ENCODE measurements around the gene HSP90AB1.
A peak's percentile ranks its signal among the peaks of the same experiment; 100 is the strongest.

GRCh38 chr6:44257753-44258324, 10.9 kb downstream of the HSP90AB1 start:
- TF ChIP-seq POLR2A (IDR thresholded peaks at IDR 0.05) (no peak), POLR2AphosphoS5 (IDR thresholded peaks at IDR 0.05) (no peak)
- TF ChIP-seq, protein P1, sequence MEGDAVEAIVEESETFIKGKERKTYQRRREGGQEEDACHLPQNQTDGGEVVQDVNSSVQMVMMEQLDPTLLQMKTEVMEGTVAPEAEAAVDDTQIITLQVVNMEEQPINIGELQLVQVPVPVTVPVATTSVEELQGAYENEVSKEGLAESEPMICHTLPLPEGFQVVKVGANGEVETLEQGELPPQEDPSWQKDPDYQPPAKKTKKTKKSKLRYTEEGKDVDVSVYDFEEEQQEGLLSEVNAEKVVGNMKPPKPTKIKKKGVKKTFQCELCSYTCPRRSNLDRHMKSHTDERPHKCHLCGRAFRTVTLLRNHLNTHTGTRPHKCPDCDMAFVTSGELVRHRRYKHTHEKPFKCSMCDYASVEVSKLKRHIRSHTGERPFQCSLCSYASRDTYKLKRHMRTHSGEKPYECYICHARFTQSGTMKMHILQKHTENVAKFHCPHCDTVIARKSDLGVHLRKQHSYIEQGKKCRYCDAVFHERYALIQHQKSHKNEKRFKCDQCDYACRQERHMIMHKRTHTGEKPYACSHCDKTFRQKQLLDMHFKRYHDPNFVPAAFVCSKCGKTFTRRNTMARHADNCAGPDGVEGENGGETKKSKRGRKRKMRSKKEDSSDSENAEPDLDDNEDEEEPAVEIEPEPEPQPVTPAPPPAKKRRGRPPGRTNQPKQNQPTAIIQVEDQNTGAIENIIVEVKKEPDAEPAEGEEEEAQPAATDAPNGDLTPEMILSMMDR (IDR thresholded peaks at IDR 0.05): peak in 4 of 7 experiments; percentile 4 to 15 (median 9)

All from stomach (tissue), 4 donors.